Ascending aorta (tissue), 2 donors: ENCODE measurements around the gene MTRF1L. TPM values are rescaled to one million over a fixed set of nuclear protein-coding genes. Genes with fewer than 3 reads are reported as not detected.

Source experiments
- DNase-seq, 2 donors: peaks; one replicate each; pipeline ENCODE4 v3.0.0-alpha.2; 2019; ENCODE audit warnings: low spot score in 2 of 2
- H3K27ac ChIP-seq, 2 donors: fragments of 200-600 bp; sonication (generic); one replicate each; pipeline ENCODE4 v1.5.1; 2016 to 2017; ENCODE audit warnings: mild to moderate bottlenecking in 1 of 2
- H3K27me3 ChIP-seq: fragments of 200-600 bp; sonication (generic); one replicate; pipeline ENCODE4 v1.5.1; 2017
- H3K36me3 ChIP-seq, 2 donors: fragments of 200-600 bp; sonication (generic); one replicate each; pipeline ENCODE4 v1.5.1; 2016
- H3K4me1 ChIP-seq, 2 donors: fragments of 200-600 bp; sonication (generic); one replicate each; pipeline ENCODE4 v1.5.1; 2016 to 2017; ENCODE audit warnings: mild to moderate bottlenecking in 1 of 2
- H3K4me3 ChIP-seq, 2 donors: fragments of 200-600 bp; sonication (generic); one replicate each; pipeline ENCODE4 v1.5.1; 2016 to 2017; ENCODE audit warnings: mild to moderate bottlenecking in 1 of 2
- H3K9me3 ChIP-seq, 2 donors: fragments of 200-600 bp; sonication (generic); one replicate each; pipeline ENCODE4 v1.5.1; 2016
- CTCF ChIP-seq, 3 experiments: fragments of 200-600 bp in 2 of 3; fragments of 450-650 bp in 1 of 3; sonication (generic) in 2 of 3; IDR thresholded peaks; one replicate each; pipeline ENCODE4 v1.5.1; 2016 to 2019; ENCODE audit warnings: antibody characterized with exemption in 3 of 3, mild to moderate bottlenecking in 1 of 3, moderate library complexity in 1 of 3
- intact Hi-C: fragments of 100-400 bp; cut with DNase I; formaldehyde crosslinking; loops from one replicate; pipeline ENCODE4 v1.15.1; 2023
- total RNA-seq: library from RNA; depleted of rRNA; stranded (reverse); fragments of >200 nt; gene quantifications from one replicate; pipeline ENCODE4 v1.1.0, GENCODE V29; 2016

Gene MTRF1L
- 105 TPM for total RNA-seq

DNA sequence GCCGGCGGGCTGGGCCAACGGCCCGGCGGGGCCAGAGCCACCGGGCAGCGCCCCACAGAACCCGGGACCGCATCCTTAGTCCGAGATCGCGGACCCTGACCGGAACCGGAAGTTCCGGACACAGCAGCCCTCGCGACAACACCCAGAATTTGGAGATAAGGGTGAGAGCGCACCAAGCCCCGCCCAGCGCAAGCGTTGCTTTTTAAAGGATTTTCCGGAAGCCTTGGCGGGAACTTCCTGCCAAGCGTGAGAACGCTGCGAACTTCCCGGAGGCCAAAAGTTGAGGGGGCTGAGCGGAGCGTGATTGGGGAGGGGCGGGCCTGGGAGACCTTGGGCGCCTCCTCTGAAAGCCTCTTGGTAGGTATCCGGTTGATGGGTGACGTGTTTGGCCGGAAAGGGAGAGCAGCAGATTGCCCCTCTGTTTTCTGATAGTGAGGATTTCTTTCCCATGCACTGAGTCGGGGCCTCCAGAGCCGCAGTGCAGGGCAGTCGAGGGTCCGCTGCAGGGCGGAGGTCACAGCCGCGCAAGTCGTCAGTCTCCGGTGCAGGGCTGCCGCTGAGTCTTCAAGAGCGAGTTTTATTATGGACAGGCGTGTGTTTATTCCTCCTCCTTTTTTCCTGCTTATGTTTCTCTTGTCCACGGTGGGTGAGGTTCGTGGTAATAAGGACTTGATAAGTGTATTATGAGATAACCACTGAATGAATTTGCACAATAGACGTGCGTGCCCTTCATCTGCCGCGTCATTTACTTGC lies at the start of gene MTRF1L:
Gene MTRF1L, minus strand, starts transcription at position 97 of the 753 bp plus-strand sequence. Its CDS starts 24 bp downstream, at position 73.
- Histone ChIP-seq H3K36me3 (peaks cover 0 to 3% of the 10 kb centered on the region in 2 donors), H3K4me1 (peaks cover 3 to 18% of the 10 kb centered on the region in 2 donors), H3K27ac (peak within 1 kb of the TSS; percentile 82 to 85), H3K4me3 (peak within 1 kb of the TSS; percentile 70 to 85), H3K9me3 (no peaks in the 10 kb centered on the region), H3K27me3 (no peaks in the 10 kb centered on the region)
- TF ChIP-seq CTCF (IDR thresholded peaks at IDR 0.05) = no peak
- intact Hi-C loops = loop anchor here (2.0 kb wide), 1 partner anchor 20 kb away; the partner anchor contains the start of gene FBXO5
- DNase-seq = peak; percentile 73 to 96

GRCh38 chr6:153051801-153052200 lies 49.3 kb upstream of the MTRF1L start:
- H3K36me3 ChIP-seq = no peaks in the 10 kb centered on the region
- H3K4me1 ChIP-seq = no peaks in the 10 kb centered on the region
- TF ChIP-seq CTCF (IDR thresholded peaks at IDR 0.05) = no peak
- no peak for DNase-seq
- no peaks in the 10 kb centered on the region for H3K9me3 ChIP-seq
- no peaks in the 10 kb centered on the region for H3K27me3 ChIP-seq
- H3K27ac ChIP-seq = no peak overlapping the region
- no peak overlapping the region for H3K4me3 ChIP-seq
- intact Hi-C loops = no loop called here

GRCh38 chr6:153048631-153049030 lies 46.1 kb upstream of the MTRF1L start:
- Histone ChIP-seq H3K27me3 (no peaks in the 10 kb centered on the region), H3K4me1 (no peaks in the 10 kb centered on the region), H3K4me3 (no peak overlapping the region), H3K27ac (no peak overlapping the region), H3K9me3 (no peaks in the 10 kb centered on the region), H3K36me3 (no peaks in the 10 kb centered on the region)
- DNase-seq = no peak
- intact Hi-C loops = no loop called here
- TF ChIP-seq CTCF (IDR thresholded peaks at IDR 0.05) = no peak

GRCh38 chr6:153047386-153047785 lies 44.9 kb upstream of the MTRF1L start:
- Histone ChIP-seq H3K27ac (no peak overlapping the region), H3K27me3 (no peaks in the 10 kb centered on the region), H3K36me3 (peaks cover 0 to 4% of the 10 kb centered on the region in 2 donors), H3K9me3 (no peaks in the 10 kb centered on the region), H3K4me1 (no peaks in the 10 kb centered on the region), H3K4me3 (no peak overlapping the region)
- intact Hi-C loops = no loop called here
- TF ChIP-seq CTCF (IDR thresholded peaks at IDR 0.05) = no peak
- no peak for DNase-seq

GRCh38 chr6:153045271-153045670 lies 42.8 kb upstream of the MTRF1L start:
- TF ChIP-seq CTCF (IDR thresholded peaks at IDR 0.05) = no peak
- no peaks in the 10 kb centered on the region for H3K9me3 ChIP-seq
- intact Hi-C loops = no loop called here

More at GRCh38 chr6:153045271-153045670, 42.8 kb upstream of the MTRF1L start:
- Histone ChIP-seq H3K27ac (no peak overlapping the region), H3K36me3 (peaks cover 0 to 4% of the 10 kb centered on the region in 2 donors), H3K4me3 (no peak overlapping the region), H3K27me3 (no peaks in the 10 kb centered on the region), H3K4me1 (peaks cover 0 to 2% of the 10 kb centered on the region in 2 donors)
- DNase-seq = no peak
